Subcutaneous adipose tissue (tissue), 4 donors: Measurements from ENCODE around the gene ZNF620. TPM values are rescaled to one million over a fixed set of nuclear protein-coding genes. Genes with fewer than 3 reads are reported as not detected.

Experiments
- total RNA-seq, 4 donors: library from RNA; depleted of rRNA; stranded (reverse); fragments of >200 nt; gene quantifications; one replicate each; pipeline ENCODE4 v1.1.0, GENCODE V29; 2016
- TF ChIP-seq, protein P1 (sequence below): fragments of 450-650 bp; IDR thresholded peaks from one replicate; pipeline ENCODE4 v1.5.1; 2016; ENCODE audit warnings: low read depth, mild to moderate bottlenecking, control low read depth, antibody characterized with exemption, moderate library complexity

The ZNF620 gene
- total RNA-seq, 4 donors from 2014 or later: 2.4 to 6.2 (median 3.5) TPM

- TF ChIP-seq, protein P1, sequence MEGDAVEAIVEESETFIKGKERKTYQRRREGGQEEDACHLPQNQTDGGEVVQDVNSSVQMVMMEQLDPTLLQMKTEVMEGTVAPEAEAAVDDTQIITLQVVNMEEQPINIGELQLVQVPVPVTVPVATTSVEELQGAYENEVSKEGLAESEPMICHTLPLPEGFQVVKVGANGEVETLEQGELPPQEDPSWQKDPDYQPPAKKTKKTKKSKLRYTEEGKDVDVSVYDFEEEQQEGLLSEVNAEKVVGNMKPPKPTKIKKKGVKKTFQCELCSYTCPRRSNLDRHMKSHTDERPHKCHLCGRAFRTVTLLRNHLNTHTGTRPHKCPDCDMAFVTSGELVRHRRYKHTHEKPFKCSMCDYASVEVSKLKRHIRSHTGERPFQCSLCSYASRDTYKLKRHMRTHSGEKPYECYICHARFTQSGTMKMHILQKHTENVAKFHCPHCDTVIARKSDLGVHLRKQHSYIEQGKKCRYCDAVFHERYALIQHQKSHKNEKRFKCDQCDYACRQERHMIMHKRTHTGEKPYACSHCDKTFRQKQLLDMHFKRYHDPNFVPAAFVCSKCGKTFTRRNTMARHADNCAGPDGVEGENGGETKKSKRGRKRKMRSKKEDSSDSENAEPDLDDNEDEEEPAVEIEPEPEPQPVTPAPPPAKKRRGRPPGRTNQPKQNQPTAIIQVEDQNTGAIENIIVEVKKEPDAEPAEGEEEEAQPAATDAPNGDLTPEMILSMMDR: no peak
Observed at GRCh38 chr3:40487172-40487571, 18.7 kb upstream of the ZNF620 start.

DNA sequence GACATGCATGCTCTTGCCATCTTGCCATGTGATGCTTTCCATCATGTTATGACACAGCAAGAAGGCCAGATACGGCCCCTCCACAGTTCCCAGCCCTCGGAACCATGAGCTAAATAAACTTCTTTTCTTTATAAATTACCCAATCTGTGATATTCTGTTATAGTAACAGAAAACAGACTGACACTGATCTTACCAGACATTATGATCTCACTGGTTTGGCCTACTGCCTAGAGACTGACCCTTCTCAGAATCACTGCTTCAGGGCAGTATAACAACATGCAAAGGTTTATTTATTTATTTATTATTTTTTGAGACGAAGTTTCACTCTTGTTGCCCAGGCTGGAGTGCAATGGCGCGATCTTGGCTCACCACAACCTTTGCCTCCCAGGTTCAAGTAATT lies 14.9 kb upstream of the ZNF620 start:
- TF ChIP-seq, protein P1: no peak

GRCh38 chr3:40494698-40495097 lies 11.1 kb upstream of the ZNF620 start:
- TF ChIP-seq, protein P1: no peak

DNA sequence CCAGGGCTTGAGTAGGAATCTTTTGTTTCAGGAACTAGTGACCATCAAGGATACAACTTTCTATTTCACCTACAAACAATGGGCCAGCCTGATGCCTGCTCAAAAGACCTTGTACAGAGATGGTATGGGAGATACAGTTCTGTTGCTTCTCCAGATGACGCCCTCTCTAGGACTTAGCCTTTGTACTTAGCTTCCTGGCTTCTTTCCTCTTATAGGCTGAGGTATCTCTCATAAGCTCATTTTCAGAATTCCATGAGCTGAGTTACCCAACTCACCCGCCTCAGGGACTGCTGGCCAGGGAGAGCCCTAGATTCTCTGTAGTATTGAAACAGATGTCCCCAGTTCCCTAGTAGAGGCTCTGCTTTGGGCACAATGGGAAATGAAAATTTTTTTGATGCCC lies 8.6 kb upstream of the ZNF620 start:
- TF ChIP-seq, protein P1: no peak

- TF ChIP-seq, protein P1: no peak
Observed at GRCh38 chr3:40499952-40500351, 5.9 kb upstream of the ZNF620 start.

DNA sequence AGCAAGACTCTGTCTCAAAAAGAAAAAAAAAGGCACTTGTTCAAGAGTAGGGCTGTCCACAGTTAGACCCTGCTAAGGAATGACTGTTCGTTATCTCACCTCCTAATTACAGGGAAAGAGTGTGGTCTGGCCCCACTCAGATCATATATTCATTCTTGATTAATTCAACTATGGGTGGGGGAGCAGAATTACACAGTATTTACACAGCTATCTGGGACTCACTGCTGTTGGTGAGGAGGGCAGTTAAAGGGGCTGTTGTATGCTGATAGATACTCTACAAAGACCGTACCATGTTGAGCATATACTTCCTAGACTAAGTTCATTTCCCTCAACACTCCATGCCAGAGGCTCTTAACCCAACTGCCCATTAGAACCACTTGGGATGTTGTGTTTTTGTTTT lies 3.8 kb upstream of the ZNF620 start:
- TF ChIP-seq, protein P1: no peak

- TF ChIP-seq, protein P1: no peak
Observed at GRCh38 chr3:40504636-40505430, 1.0 kb upstream of the ZNF620 start.
